GM23248 (cell line): ENCODE measurements around the gene FBXW8. TPM values are rescaled to one million over a fixed set of nuclear protein-coding genes. Genes with fewer than 3 reads are reported as not detected.

Source experiments
- DNase-seq: peaks from one replicate; pipeline ENCODE4 v3.0.0-alpha.2; 2015
- H2AFZ ChIP-seq: fragments of 200-600 bp; sonication (generic); 2 replicates; pipeline ENCODE4 v1.6.1; 2016; ENCODE audit warnings: antibody characterized with exemption
- H3F3A ChIP-seq: fragments of 200-600 bp; sonication (generic); 2 replicates; pipeline ENCODE4 v1.6.1; 2016; ENCODE audit warnings: mild to moderate bottlenecking, antibody characterized with exemption, mixed run types; ENCODE audit not compliant: insufficient read depth
- H3K27ac ChIP-seq: fragments of 200-600 bp; sonication (generic); 2 replicates; pipeline ENCODE4 v1.5.1; 2016; ENCODE audit warnings: mild to moderate bottlenecking
- H3K27me3 ChIP-seq: fragments of 200-600 bp; sonication (generic); replicated peaks from 2 replicates; pipeline ENCODE4 v1.6.1; 2016; ENCODE audit warnings: mild to moderate bottlenecking; ENCODE audit not compliant: insufficient read depth
- H3K36me3 ChIP-seq: fragments of 200-600 bp; sonication (generic); 2 replicates; pipeline ENCODE4 v1.6.1; 2016; ENCODE audit warnings: low read depth, mild to moderate bottlenecking
- H3K4me1 ChIP-seq: fragments of 200-600 bp; sonication (generic); 2 replicates; pipeline ENCODE4 v1.6.1; 2016; ENCODE audit warnings: mild to moderate bottlenecking; ENCODE audit not compliant: insufficient read depth
- H3K4me2 ChIP-seq: fragments of 200-600 bp; sonication (generic); one replicate; pipeline ENCODE4 v1.6.1; 2016; ENCODE audit warnings: mild to moderate bottlenecking; ENCODE audit not compliant: unreplicated experiment
- H3K4me3 ChIP-seq: fragments of 200-600 bp; sonication (generic); 2 replicates; pipeline ENCODE4 v1.5.1; 2016; ENCODE audit warnings: mild to moderate bottlenecking
- H3K79me2 ChIP-seq: fragments of 200-600 bp; sonication (generic); 2 replicates; pipeline ENCODE4 v1.6.1; 2016; ENCODE audit warnings: mild to moderate bottlenecking; ENCODE audit not compliant: insufficient read depth
- H3K9ac ChIP-seq: fragments of 200-600 bp; sonication (generic); 2 replicates; pipeline ENCODE4 v1.6.1; 2016; ENCODE audit warnings: mild to moderate bottlenecking
- H3K9me2 ChIP-seq: fragments of 200-600 bp; sonication (generic); 2 replicates; pipeline ENCODE4 v1.6.1; 2016; ENCODE audit warnings: mixed run types, mild to moderate bottlenecking, moderate library complexity; ENCODE audit not compliant: insufficient read depth
- H3K9me3 ChIP-seq: fragments of 200-600 bp; sonication (generic); one replicate; pipeline ENCODE4 v1.6.1; 2017; ENCODE audit warnings: low read depth
- H4K20me1 ChIP-seq: fragments of 200-600 bp; sonication (generic); 2 replicates; pipeline ENCODE4 v1.6.0; 2016; ENCODE audit not compliant: insufficient read depth
- EZH2 ChIP-seq: fragments of 200-600 bp; sonication (generic); IDR thresholded peaks from 2 replicates; pipeline ENCODE4 v1.6.1; 2018; ENCODE audit warnings: antibody characterized with exemption, mild to moderate bottlenecking; ENCODE audit not compliant: insufficient read depth, poor library complexity, severe bottlenecking
- EZH2phosphoT487 ChIP-seq: fragments of 200-600 bp; sonication (generic); IDR thresholded peaks from 2 replicates; pipeline ENCODE4 v1.6.1; 2018; ENCODE audit warnings: antibody characterized with exemption, moderate library complexity, mild to moderate bottlenecking, low read depth; ENCODE audit not compliant: insufficient read depth
- WGBS, 2 experiments: methylation state at CpG; one replicate each; pipeline ENCODE4 v1.1.6; 2015 to 2017; ENCODE audit warnings: low lambda C conversion rate in 2 of 2, low coverage in 1 of 2; ENCODE audit errors: missing lambda C conversion rate in 2 of 2; 5-methylcytosine and 5-hydroxymethylcytosine counted together
- in situ Hi-C: fragments of 300-500 bp; cut with MboI; formaldehyde crosslinking; loops from 2 replicates; pipeline ENCODE4 v1.15.0; 2020
- polyA plus RNA-seq: library from polyadenylated mRNA; unstranded; fragments of >200 nt; fragmentation: Nextera tagmentation; extraction: Ambion mirVana; gene quantifications from 2 replicates; pipeline ENCODE4 v1.2.1, GENCODE V29; 2016
- total RNA-seq: library from RNA; depleted of rRNA; stranded (reverse); fragments of >200 nt; shearing (Covaris generic); gene quantifications from 2 replicates; pipeline ENCODE4 v1.2.3, GENCODE V29; 2014

The FBXW8 gene
- total and polyA plus RNA-seq, 2 experiments from 2014 or later = 12.7 to 23.1 TPM

DNA sequence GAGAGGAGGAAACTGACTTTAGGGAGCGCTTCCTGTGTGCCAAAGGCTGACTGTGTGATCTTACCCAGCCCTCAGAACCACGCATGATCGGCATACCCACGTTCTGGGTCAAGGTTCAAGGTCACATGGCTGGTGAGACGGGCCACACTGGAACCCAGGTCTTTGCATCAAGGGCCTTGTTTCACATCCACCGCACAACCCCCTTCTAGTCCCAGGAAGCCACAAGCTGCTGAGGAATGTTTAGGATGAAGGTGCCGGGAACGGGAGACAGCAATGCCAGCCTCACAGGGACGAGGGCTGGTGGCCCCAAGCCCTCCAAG lies 137.8 kb downstream of the FBXW8 start:
- Histone ChIP-seq H3K27ac (no peak overlapping the region), H3K27me3 (peaks cover 13% of the 10 kb centered on the region; the same call in 1 of the 2 replicates), H4K20me1 (no peaks in the 10 kb centered on the region), H3K4me2 (no peak overlapping the region), H3K79me2 (no peaks in the 10 kb centered on the region), H3F3A (no peaks in the 10 kb centered on the region), H3K9me3 (no peaks in the 10 kb centered on the region), H3K9me2 (no peaks in the 10 kb centered on the region), H2AFZ (no peak overlapping the region), H3K9ac (no peak overlapping the region), H3K36me3 (no peaks in the 10 kb centered on the region), H3K4me3 (no peak overlapping the region), H3K4me1 (no peaks in the 10 kb centered on the region)
- WGBS, 2 experiments = 59 to 62% methylated on average over 8 to 9 of the region's 9 CpGs
- no peak for DNase-seq
- TF ChIP-seq EZH2 (no peak), EZH2phosphoT487 (no peak)
- in situ Hi-C loops = no loop called here

DNA sequence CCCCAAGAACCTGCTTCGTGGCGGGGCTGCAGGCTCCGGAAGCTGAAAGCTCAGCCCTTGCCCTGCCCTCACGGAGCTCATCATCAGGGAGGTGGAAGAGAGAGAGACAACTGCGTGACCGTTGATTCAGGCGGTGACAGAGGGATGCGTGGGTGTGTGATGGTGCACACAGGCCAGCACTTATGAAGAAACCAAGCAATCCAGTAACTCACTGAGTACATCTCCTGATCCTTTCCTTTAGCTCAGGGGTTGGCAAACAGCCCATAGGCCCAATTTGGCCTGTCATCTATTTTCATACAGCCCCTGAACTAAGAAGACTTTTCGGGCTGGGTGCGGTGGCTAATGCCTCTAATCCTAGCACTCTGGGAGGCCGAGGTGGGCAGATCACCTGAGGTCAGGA lies 138.5 kb downstream of the FBXW8 start:
- H3F3A ChIP-seq = no peaks in the 10 kb centered on the region
- H3K79me2 ChIP-seq = no peaks in the 10 kb centered on the region
- H3K9me3 ChIP-seq = no peaks in the 10 kb centered on the region
- 77 to 84% methylated on average over 11 of the region's 11 CpGs for WGBS, 2 experiments
- no peak overlapping the region for H3K9ac ChIP-seq
- H4K20me1 ChIP-seq = no peaks in the 10 kb centered on the region
- no peaks in the 10 kb centered on the region for H3K36me3 ChIP-seq
- H2AFZ ChIP-seq = no peak overlapping the region
- H3K9me2 ChIP-seq = no peaks in the 10 kb centered on the region
- H3K4me3 ChIP-seq = no peak overlapping the region
- in situ Hi-C loops = no loop called here
- no peaks in the 10 kb centered on the region for H3K4me1 ChIP-seq
- DNase-seq = no peak
- H3K27ac ChIP-seq = no peak overlapping the region
- TF ChIP-seq EZH2 (no peak), EZH2phosphoT487 (no peak)
- H3K27me3 ChIP-seq = peaks cover 13% of the 10 kb centered on the region; the same call in 1 of the 2 replicates
- H3K4me2 ChIP-seq = no peak overlapping the region

DNA sequence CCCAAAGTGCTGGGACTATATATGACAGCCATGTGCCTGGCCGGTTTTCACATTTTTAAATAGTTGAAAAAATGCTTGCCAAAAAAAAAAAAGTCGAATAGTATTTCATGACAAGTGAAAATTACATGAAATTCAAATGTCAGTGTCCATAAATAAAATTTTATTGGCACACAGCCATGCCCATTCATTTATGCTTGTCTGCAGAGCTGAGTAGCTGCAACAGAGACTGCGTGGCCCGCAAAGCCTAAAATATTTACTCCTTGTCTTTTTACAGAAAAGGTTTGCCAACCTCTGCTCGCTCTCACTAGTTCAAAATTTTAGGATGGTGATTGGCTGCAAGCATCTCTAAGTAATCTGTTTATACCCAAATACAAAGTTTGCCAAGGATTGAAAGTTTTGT lies 139.3 kb downstream of the FBXW8 start:
- Histone ChIP-seq H3K4me1 (no peaks in the 10 kb centered on the region), H3K27me3 (peaks cover 13% of the 10 kb centered on the region; the same call in 1 of the 2 replicates), H2AFZ (no peak overlapping the region), H3K9me3 (no peaks in the 10 kb centered on the region), H3K4me3 (no peak overlapping the region), H3F3A (no peaks in the 10 kb centered on the region), H3K27ac (no peak overlapping the region), H3K79me2 (no peaks in the 10 kb centered on the region), H4K20me1 (no peaks in the 10 kb centered on the region), H3K9ac (no peak overlapping the region), H3K9me2 (no peaks in the 10 kb centered on the region), H3K4me2 (no peak overlapping the region), H3K36me3 (no peaks in the 10 kb centered on the region)
- in situ Hi-C loops = no loop called here
- 40 to 44% methylated on average over 5 of the region's 5 CpGs for WGBS, 2 experiments
- no peak for DNase-seq
- TF ChIP-seq EZH2phosphoT487 (no peak), EZH2 (no peak)

DNA sequence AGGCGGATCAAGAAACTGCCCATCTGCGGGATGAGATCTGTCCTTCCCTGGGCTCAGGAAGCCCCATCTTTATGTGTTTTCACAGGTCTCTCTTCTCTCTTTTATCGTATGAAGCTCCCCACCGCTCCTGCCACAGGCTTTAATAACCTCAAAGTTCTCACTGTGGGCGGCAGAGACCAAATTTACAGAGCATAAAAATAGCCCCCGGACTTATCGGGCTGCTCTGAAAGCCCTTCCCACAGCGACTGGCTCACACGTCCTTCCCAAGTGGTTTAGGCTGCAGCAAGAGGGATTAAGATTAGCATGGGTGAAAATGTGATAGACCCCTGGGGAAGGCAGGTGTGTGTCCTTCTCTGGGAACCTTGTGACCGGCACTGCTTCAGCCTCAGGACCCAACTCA lies 140.6 kb downstream of the FBXW8 start:
- WGBS, 2 experiments = 62 to 65% methylated on average over 10 of the region's 10 CpGs
- in situ Hi-C loops = no loop called here

More for the DNA sequence above, 140.6 kb downstream of the FBXW8 start:
- DNase-seq = no peak
- Histone ChIP-seq H3K9ac (no peak overlapping the region), H3K9me2 (no peaks in the 10 kb centered on the region), H3K4me3 (no peak overlapping the region), H3K79me2 (no peaks in the 10 kb centered on the region), H3K27ac (no peak overlapping the region), H3K4me1 (no peaks in the 10 kb centered on the region), H3K4me2 (no peak overlapping the region), H3K36me3 (no peaks in the 10 kb centered on the region), H4K20me1 (no peaks in the 10 kb centered on the region), H2AFZ (no peak overlapping the region), H3K27me3 (peaks cover 13% of the 10 kb centered on the region; the same call in 1 of the 2 replicates), H3F3A (no peaks in the 10 kb centered on the region), H3K9me3 (no peaks in the 10 kb centered on the region)
- TF ChIP-seq EZH2phosphoT487 (no peak), EZH2 (no peak)
